ENCODE data around the gene COL4A2.

GRCh38 chr13:110331362-110331761 lies 24.3 kb downstream of the COL4A2 start:
- TF ChIP-seq CTCF (IDR thresholded peaks at IDR 0.05) (no peak), POLR2A (IDR thresholded peaks at IDR 0.05) (peak in 1 of 2 donors; percentile 40)
